Pancreas (tissue), 10 donors: ENCODE measurements around the gene IQCN. TPM values are rescaled to one million over a fixed set of nuclear protein-coding genes. Genes with fewer than 3 reads are reported as not detected.
A peak's percentile ranks its signal among the peaks of the same experiment; 100 is the strongest.

ENCODE experiments used
- ATAC-seq, 4 donors: fragments of 200-7000 bp; cut with Tn5 transposase; one replicate each; pipeline versions ENCODE4 v1.8.0 to v1.9.1; 2020; ENCODE audit warnings: mild to moderate bottlenecking in 4 of 4, moderate library complexity in 4 of 4
- DNase-seq, 6 donors: peaks; one replicate each; pipeline ENCODE4 v3.0.0-alpha.2; 2020
- FAIRE-seq: peaks from 2 replicates; lab custom pipeline; 2012; peaks lifted over from hg19 to GRCh38; lab: Jason Lieb, UNC
- H3K27ac ChIP-seq, 4 donors: fragments of 200-600 bp; sonication (generic); 1 replicate in 3 of 4; 2 replicates in 1 of 4; pipeline versions ENCODE4 v1.5.0 to v1.8.0; 2020
- H3K27me3 ChIP-seq, 4 donors: fragments of 200-600 bp; one replicate each; pipeline ENCODE4 v1.8.0; 2021
- H3K36me3 ChIP-seq, 3 donors: fragments of 200-600 bp; sonication (generic) in 1 of 3; one replicate each; pipeline versions ENCODE4 v1.5.0 to v1.8.0; 2020 to 2021
- H3K4me1 ChIP-seq, 3 donors: fragments of 200-600 bp; one replicate each; pipeline ENCODE4 v1.8.0; 2021
- H3K4me3 ChIP-seq, 4 donors: fragments of 200-600 bp; sonication (generic) in 2 of 4; one replicate each; pipeline versions ENCODE4 v1.5.0 to v1.8.0; 2020 to 2021
- H3K9me3 ChIP-seq, 4 donors: fragments of 200-600 bp; one replicate each; pipeline ENCODE4 v1.8.0; 2021
- CTCF ChIP-seq, 4 donors: fragments of 200-600 bp; sonication (generic) in 3 of 4; IDR thresholded peaks; one replicate each; pipeline versions ENCODE4 v1.5.0 to v1.8.0; 2021; ENCODE audit warnings: antibody characterized with exemption in 4 of 4
- WGBS, 2 donors: extraction: QIAGEN DNeasy Blood & Tissue Kit; methylation state at CpG; one replicate each; pipeline ENCODE4 v1.1.7; 2013; 5-methylcytosine and 5-hydroxymethylcytosine counted together
- intact Hi-C, 3 donors: fragments of 100-400 bp; cut with DNase I; formaldehyde crosslinking; loops; one replicate each; pipeline versions ENCODE4 v1.11.1 to v1.14.2; 2022
- polyA plus RNA-seq, 2 donors: library from polyadenylated mRNA; stranded (reverse); fragments of 200-250 nt; gene quantifications; one replicate each; pipeline ENCODE4 v1.2.3, GENCODE V29; 2013
- total RNA-seq, 6 donors: library from RNA; stranded (reverse); fragmentation: NEBNext Ultra II Directional in 4 of 6; extraction: Animal tissue kit (Norgen Biotek cat#: 25700) in 4 of 6; gene quantifications; one replicate each; pipeline versions ENCODE4 v1.2.1 to v1.2.4, GENCODE V29; 2021 to 2023
- donor health status: healthy with polysubstance abuse.
- donor health status: DM: no; HTN: no; CAD: no; lungs with moderate emphysema.
- donor health status: DM: no; HTN: no; CAD: no.
- donor health status: control.
- donor health status: control.
- donor health status: Bipolar disorder and iron deficiency.
- donor health status: DM: yes; HTN: yes; CAD: no.
- donor health status: DM: no; HTN: no; CAD: no.
- donor health status: DM: no; HTN: no; CAD: no.
- donor health status: DM: yes; HTN: yes; CAD: no.

IQCN gene
- total and polyA plus RNA-seq, 8 donors = 1.0 to 25.3 (median 3.2) TPM

- H3K9me3 ChIP-seq = no peaks in the 10 kb centered on the region
- no peak for ATAC-seq
- intact Hi-C loops = no loop called here
- no peak within 1 kb of the TSS for H3K4me3 ChIP-seq
- 8 to 10% methylated on average over 37 to 51 of the region's 51 CpGs for WGBS, 2 donors
- H3K27ac ChIP-seq = peak within 1 kb of the TSS in 1 of 4 donors; percentile 12
- H3K4me1 ChIP-seq = peaks cover 0 to 4% (median 4%) of the 10 kb centered on the region in 3 donors
- peak in 1 of 6 donors; percentile 78 for DNase-seq
- H3K27me3 ChIP-seq = no peaks in the 10 kb centered on the region
- H3K36me3 ChIP-seq = no peaks in the 10 kb centered on the region
- TF ChIP-seq CTCF (IDR thresholded peaks at IDR 0.05) = no peak
- no peak for FAIRE-seq
These were observed 48.4 kb downstream of the IQCN start, which contains the start of gene PDE4C for GRCh38 chr19:18225702-18226468. Gene PDE4C (minus strand): TSS chr19:18226438. CDS start chr19:18226415, 23 bp downstream.

GRCh38 chr19:18225355-18225701, 48.9 kb downstream of the IQCN start:
- intact Hi-C loops = no loop called here
- Histone ChIP-seq H3K9me3 (no peaks in the 10 kb centered on the region), H3K36me3 (no peaks in the 10 kb centered on the region), H3K4me3 (no peak overlapping the region), H3K4me1 (peaks cover 0 to 4% (median 4%) of the 10 kb centered on the region in 3 donors), H3K27ac (no peak overlapping the region), H3K27me3 (no peaks in the 10 kb centered on the region)
- FAIRE-seq = no peak
- ATAC-seq = no peak
- peak in 1 of 6 donors; percentile 70 for DNase-seq
- no peak for TF ChIP-seq CTCF (IDR thresholded peaks at IDR 0.05)
- WGBS, 2 donors = 12 to 17% methylated on average over 16 of the region's 16 CpGs

- H3K27me3 ChIP-seq = no peaks in the 10 kb centered on the region
- peak overlapping the region in 3 of 4 donors; percentile 26 to 43 (median 29) for H3K4me3 ChIP-seq
- peak; percentile 91 for FAIRE-seq
- no peaks in the 10 kb centered on the region for H3K9me3 ChIP-seq
- intact Hi-C loops = no loop called here
- ATAC-seq = peak; percentile 99
- H3K27ac ChIP-seq = no peak overlapping the region
- TF ChIP-seq CTCF (IDR thresholded peaks at IDR 0.05) = no peak
- 1 to 2% methylated on average over 81 of the region's 81 CpGs for WGBS, 2 donors
- peaks cover 0 to 4% (median 4%) of the 10 kb centered on the region in 3 donors for H3K4me1 ChIP-seq
- H3K36me3 ChIP-seq = no peaks in the 10 kb centered on the region
- DNase-seq = peak; percentile 94 to 100 (median 98)
These were observed 49.5 kb downstream of the IQCN start for GRCh38 chr19:18224525-18225354.

GRCh38 chr19:18223860-18224524, 50.3 kb downstream of the IQCN start:
- ATAC-seq = peak; percentile 3 to 11 (median 7)
- 6 to 7% methylated on average over 37 to 39 of the region's 39 CpGs for WGBS, 2 donors
- peak in 5 of 6 donors; percentile 36 to 80 (median 66) for DNase-seq
- Histone ChIP-seq H3K27ac (no peak overlapping the region), H3K9me3 (no peaks in the 10 kb centered on the region), H3K36me3 (no peaks in the 10 kb centered on the region), H3K27me3 (no peaks in the 10 kb centered on the region), H3K4me1 (peaks cover 0 to 4% (median 4%) of the 10 kb centered on the region in 3 donors), H3K4me3 (peak overlapping the region in 3 of 4 donors; percentile 26 to 43 (median 29))
- intact Hi-C loops = no loop called here
- no peak for TF ChIP-seq CTCF (IDR thresholded peaks at IDR 0.05)
- no peak for FAIRE-seq
